ENCODE results near the gene MCM3AP.

DNA sequence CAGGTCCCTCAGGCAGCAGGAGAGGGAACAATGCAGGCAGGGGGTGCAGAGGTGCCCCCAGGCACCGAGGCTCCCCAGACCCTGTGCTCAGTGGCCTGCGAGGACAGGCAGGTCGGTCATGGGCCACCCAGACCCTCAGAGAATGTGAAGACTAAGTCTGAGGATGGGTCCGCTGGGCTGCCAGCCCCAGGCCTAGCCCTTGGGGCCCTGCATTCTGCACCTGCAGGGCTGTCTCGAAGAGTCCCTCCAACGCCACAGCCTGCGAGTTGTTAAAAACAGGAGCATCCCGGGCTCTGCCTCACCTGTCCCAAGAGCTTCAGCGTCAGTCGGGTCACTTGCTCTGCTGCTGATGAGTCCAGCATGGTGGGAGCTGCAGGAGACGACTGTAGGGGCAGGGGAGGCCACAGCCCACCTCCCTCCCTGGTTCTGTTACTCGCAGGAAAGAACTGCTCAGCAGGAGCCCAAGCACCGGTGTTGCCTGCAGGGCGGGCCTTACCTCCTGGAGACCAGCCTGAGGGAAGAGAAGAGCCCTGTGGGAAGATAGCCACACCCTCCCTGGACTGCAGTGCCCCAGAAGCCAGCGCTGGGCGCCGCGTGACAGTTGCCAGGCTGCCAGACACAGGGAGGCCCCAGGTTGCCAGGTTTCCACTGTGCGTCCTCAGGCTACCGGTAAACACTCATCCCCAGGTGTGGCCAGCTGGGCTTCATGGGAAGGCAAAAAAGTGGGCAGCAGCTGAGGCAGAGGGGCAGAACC, 32.5 kb upstream of the MCM3AP start:
- TF ChIP-seq FOXJ3 (CRISPR knock-in tag; IDR thresholded peaks at IDR 0.05) (no peak), ELF4 (CRISPR knock-in tag; IDR thresholded peaks at IDR 0.05) (no peak)

All from K562 (cell line).